Heart left ventricle (tissue), 16 donors: ENCODE data around the gene ERVW-1. TPM values are rescaled to one million over a fixed set of nuclear protein-coding genes. Genes with fewer than 3 reads are reported as not detected.
"Not testable (repeated sequence)": the region's sequence is repeated elsewhere in the genome, so short reads cannot be mapped to it uniquely, and the experiment has no call there.

Experiments used
- ATAC-seq, 4 donors: fragments of 200-7000 bp; cut with Tn5 transposase; one replicate each; pipeline ENCODE4 v1.9.1; 2020 to 2022; ENCODE audit warnings: moderate library complexity in 4 of 4, mild to moderate bottlenecking in 3 of 4, moderate number of reproducible peaks in 1 of 4
- DNase-seq, 5 donors: peaks; one replicate each; pipeline ENCODE4 v3.0.0-alpha.2; 2020
- H3K27ac ChIP-seq, 12 donors: fragments of 200-600 bp; sonication (generic) in 4 of 12; one replicate each; pipeline versions ENCODE4 v1.5.0 to v1.8.0; 2016 to 2022; ENCODE audit warnings: mild to moderate bottlenecking in 2 of 12
- H3K27me3 ChIP-seq, 9 donors: fragments of 200-600 bp; sonication (generic) in 2 of 9; one replicate each; pipeline versions ENCODE4 v1.5.1 to v1.8.0; 2016 to 2022; ENCODE audit warnings: mild to moderate bottlenecking in 3 of 9
- H3K36me3 ChIP-seq, 9 donors: fragments of 200-600 bp; sonication (generic) in 2 of 9; one replicate each; pipeline versions ENCODE4 v1.5.0 to v1.8.0; 2018 to 2022; ENCODE audit warnings: mild to moderate bottlenecking in 2 of 9
- H3K4me1 ChIP-seq, 12 donors: fragments of 200-600 bp; sonication (generic) in 4 of 12; one replicate each; pipeline versions ENCODE4 v1.5.0 to v1.8.0; 2016 to 2022; ENCODE audit warnings: mild to moderate bottlenecking in 3 of 12
- H3K4me3 ChIP-seq, 12 donors: fragments of 200-600 bp; sonication (generic) in 4 of 12; one replicate each; pipeline versions ENCODE4 v1.5.0 to v1.8.0; 2017 to 2022; ENCODE audit warnings: mild to moderate bottlenecking in 9 of 12, moderate library complexity in 4 of 12
- H3K9me3 ChIP-seq, 12 donors: fragments of 200-600 bp; sonication (generic) in 4 of 12; one replicate each; pipeline versions ENCODE4 v1.5.0 to v1.8.0; 2016 to 2022; ENCODE audit warnings: mild to moderate bottlenecking in 1 of 12
- POLR2A ChIP-seq, 2 donors: fragments of 450-650 bp; IDR thresholded peaks; one replicate each; pipeline ENCODE4 v1.6.1; 2017; ENCODE audit warnings: antibody characterized with exemption in 2 of 2, mild to moderate bottlenecking in 2 of 2, moderate library complexity in 2 of 2
- WGBS, 4 donors: extraction: QIAGEN DNeasy Blood & Tissue Kit in 2 of 4; methylation state at CpG; one replicate each; pipeline versions ENCODE4 v1.1.5 to v1.1.7; 2013 to 2018; 5-methylcytosine and 5-hydroxymethylcytosine counted together
- intact Hi-C, 10 donors: fragments of 100-400 bp; cut with DNase I; formaldehyde crosslinking; loops; one replicate each; pipeline versions ENCODE4 v1.11.1 to v1.14.2; 2022
- long read RNA-seq, 3 donors: library from polyadenylated mRNA; unstranded; transcript quantifications; one replicate each; pipeline ENCODE4 v2.0.0, GENCODE V29; 2020 to 2021
- polyA plus RNA-seq, 2 donors: library from polyadenylated mRNA; stranded (reverse); fragments of 200-250 nt; gene quantifications; one replicate each; pipeline ENCODE4 v1.2.3, GENCODE V29; 2013
- total RNA-seq, 9 donors: library from RNA; depleted of rRNA in 2 of 9; stranded (reverse); fragments of >200 nt in 2 of 9; fragmentation: NEBNext Ultra II Directional in 3 of 9; extraction: Animal tissue kit (Norgen Biotek cat#: 25700) in 3 of 9; gene quantifications; one replicate each; pipeline versions ENCODE4 v1.1.0 to v1.2.4, GENCODE V29; 2016 to 2023
- TF ChIP-seq, protein P1 (sequence below), 12 donors: fragments of 200-600 bp; sonication (generic) in 4 of 12; IDR thresholded peaks; one replicate each; pipeline versions ENCODE4 v1.5.0 to v1.8.0; 2018 to 2022; ENCODE audit warnings: antibody characterized with exemption in 12 of 12, mild to moderate bottlenecking in 5 of 12
- donor health status: ischemic (EF 13 %, LVEDD 7.1; RV severe dilation, severe dysfunction).
- donor health status: healthy with polysubstance abuse.
- donor health status: DM: no; HTN: yes; CAD: no.
- donor health status: DM: no; HTN: no; CAD: no.
- donor health status: ischemic (EF 25% LVEDD 6.9; RV normal size, moderate dysfunction).
- donor health status: ischemic (EF 25% LVEDD 5.7; RV mildly dilated, moderate dysfunction).
- donor health status: healthy.
- donor health status: DM: yes; HTN: yes; CAD: no.
- donor health status: ischemic (EF 35%, LVEDD 5.7; RV mildly dilated, moderate dysfunction).
- donor health status: nonischemic (EF 11% LVEDD 7.7; RV severe dilation, severe dysfunction).
- donor health status: DM: yes; HTN: yes; CAD: no.
- donor health status: PGD.
- donor health status: ischemic (EF 29% LVEDD 5.4; RV normal size, mild dysfunction).
- donor health status: nonischemic (EF 23%, LVEDD 6.1; RV moderate dilation, normal function).

The ERVW-1 gene, protein sequence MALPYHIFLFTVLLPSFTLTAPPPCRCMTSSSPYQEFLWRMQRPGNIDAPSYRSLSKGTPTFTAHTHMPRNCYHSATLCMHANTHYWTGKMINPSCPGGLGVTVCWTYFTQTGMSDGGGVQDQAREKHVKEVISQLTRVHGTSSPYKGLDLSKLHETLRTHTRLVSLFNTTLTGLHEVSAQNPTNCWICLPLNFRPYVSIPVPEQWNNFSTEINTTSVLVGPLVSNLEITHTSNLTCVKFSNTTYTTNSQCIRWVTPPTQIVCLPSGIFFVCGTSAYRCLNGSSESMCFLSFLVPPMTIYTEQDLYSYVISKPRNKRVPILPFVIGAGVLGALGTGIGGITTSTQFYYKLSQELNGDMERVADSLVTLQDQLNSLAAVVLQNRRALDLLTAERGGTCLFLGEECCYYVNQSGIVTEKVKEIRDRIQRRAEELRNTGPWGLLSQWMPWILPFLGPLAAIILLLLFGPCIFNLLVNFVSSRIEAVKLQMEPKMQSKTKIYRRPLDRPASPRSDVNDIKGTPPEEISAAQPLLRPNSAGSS
- total RNA-seq: under 1 TPM in 2 of 9 donors, not detected in 7; 0.15 to 0.27 TPM
- not detected for polyA plus RNA-seq
- long read RNA-seq, donor 1: 0 reads
- long read RNA-seq, donor 2: 0 reads
- long read RNA-seq, donor 3: 0 reads

DNA sequence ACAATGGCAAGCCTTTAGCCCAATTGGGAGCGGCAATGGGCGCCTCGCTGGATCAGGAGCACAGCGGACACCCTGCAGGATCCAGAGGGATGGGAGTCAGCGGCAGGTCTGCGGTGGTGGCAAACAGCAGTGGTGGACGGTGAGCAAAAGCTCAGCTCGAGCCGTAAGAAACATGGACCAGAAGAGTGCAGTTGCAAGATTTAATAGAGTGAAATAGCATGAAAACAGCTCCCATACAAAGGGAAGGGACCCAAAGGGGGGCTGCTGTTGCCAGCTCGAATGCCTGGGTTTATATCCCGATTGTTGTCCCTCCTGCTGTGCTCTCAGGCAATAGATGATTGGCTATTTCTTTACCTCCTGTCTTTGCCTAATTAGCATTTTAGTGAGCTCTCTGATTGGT, at the start of gene ERVW-1:
Gene ERVW-1, minus strand, starts transcription at position 266 of the 400 bp plus-strand sequence. CDS start 7,565 bp downstream, outside the sequence.
- H3K4me3 ChIP-seq, H3K27me3 ChIP-seq, ATAC-seq, intact Hi-C loops, H3K27ac ChIP-seq, H3K9me3 ChIP-seq, H3K4me1 ChIP-seq, DNase-seq: not testable (repeated sequence)
- WGBS, 4 donors: 93 to 95% (median 94%) methylated on average over 11 of the region's 11 CpGs
- H3K36me3 ChIP-seq: peaks cover 0 to 31% (median 18%) of the 10 kb centered on the region in 9 donors

DNA sequence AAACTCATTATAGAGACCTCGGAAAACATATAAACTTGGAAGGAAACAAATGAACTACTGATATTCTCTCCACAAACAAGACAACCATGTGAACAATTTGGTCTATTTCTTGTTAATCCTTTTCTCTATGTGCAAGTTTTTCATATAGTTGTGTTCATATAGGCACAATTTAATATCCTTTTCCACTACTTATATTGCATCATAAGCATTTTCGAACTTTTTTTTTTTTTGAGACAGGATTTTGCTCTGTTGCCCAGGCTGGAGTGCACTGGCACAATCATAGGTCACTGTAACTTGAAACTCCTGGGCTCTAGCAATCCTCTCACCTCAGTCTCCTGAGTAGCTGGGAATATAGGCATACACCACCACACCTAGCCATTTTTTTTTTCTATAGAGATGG, 45.4 kb upstream of the ERVW-1 start:
- no peak overlapping the region for H3K4me3 ChIP-seq
- no peaks in the 10 kb centered on the region for H3K9me3 ChIP-seq
- DNase-seq (no peak), ATAC-seq (no peak)
- H3K27me3 ChIP-seq: no peaks in the 10 kb centered on the region
- 91 to 96% (median 93%) methylated on average over 2 of the region's 2 CpGs for WGBS, 4 donors
- no peak overlapping the region for H3K27ac ChIP-seq
- peaks cover 0 to 26% (median 12%) of the 10 kb centered on the region in 12 donors for H3K4me1 ChIP-seq
- peaks cover 0 to 39% (median 18%) of the 10 kb centered on the region in 9 donors for H3K36me3 ChIP-seq
- intact Hi-C loops: loop anchor here in 2 of 10 donors (10.0 kb wide), 1 partner anchor 532 kb away; no protein-coding TSS in a partner anchor
- TF ChIP-seq, protein P1, sequence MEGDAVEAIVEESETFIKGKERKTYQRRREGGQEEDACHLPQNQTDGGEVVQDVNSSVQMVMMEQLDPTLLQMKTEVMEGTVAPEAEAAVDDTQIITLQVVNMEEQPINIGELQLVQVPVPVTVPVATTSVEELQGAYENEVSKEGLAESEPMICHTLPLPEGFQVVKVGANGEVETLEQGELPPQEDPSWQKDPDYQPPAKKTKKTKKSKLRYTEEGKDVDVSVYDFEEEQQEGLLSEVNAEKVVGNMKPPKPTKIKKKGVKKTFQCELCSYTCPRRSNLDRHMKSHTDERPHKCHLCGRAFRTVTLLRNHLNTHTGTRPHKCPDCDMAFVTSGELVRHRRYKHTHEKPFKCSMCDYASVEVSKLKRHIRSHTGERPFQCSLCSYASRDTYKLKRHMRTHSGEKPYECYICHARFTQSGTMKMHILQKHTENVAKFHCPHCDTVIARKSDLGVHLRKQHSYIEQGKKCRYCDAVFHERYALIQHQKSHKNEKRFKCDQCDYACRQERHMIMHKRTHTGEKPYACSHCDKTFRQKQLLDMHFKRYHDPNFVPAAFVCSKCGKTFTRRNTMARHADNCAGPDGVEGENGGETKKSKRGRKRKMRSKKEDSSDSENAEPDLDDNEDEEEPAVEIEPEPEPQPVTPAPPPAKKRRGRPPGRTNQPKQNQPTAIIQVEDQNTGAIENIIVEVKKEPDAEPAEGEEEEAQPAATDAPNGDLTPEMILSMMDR (IDR thresholded peaks at IDR 0.05): no peak
- no peak for TF ChIP-seq POLR2A (IDR thresholded peaks at IDR 0.05)

DNA sequence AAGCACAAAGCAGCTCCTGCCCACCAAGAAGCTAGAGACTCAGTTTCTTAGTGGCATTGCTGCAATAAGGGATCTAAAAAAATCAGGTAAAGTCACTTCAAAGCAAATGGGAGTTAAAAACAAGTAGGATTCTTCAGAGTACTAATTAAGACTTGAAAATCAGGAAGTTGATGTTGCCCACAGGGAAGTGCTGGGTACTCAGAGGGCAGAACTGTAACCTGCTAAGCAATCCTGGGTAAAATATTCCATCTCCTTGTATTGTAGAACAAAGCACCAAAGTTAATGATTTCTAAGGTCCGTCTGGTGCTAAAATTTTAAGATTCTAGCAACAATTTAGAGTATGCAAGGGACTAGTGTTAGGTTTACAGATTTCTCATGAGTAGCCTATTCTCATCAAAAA, 42.3 kb upstream of the ERVW-1 start:
- H3K36me3 ChIP-seq: peaks cover 0 to 69% (median 31%) of the 10 kb centered on the region in 9 donors
- no peak overlapping the region for H3K4me3 ChIP-seq
- H3K9me3 ChIP-seq: no peaks in the 10 kb centered on the region
- 91 to 95% (median 92%) methylated on average over 1 of the region's 1 CpG for WGBS, 4 donors
- H3K27ac ChIP-seq: no peak overlapping the region
- no peak for ATAC-seq
- peaks cover 0 to under 1% (median 0%) of the 10 kb centered on the region in 12 donors for H3K4me1 ChIP-seq
- no peak for DNase-seq
- no peaks in the 10 kb centered on the region for H3K27me3 ChIP-seq
- intact Hi-C loops: loop anchor here in 2 of 10 donors (10.0 kb wide), 1 partner anchor 535 kb away; no protein-coding TSS in a partner anchor
- TF ChIP-seq POLR2A (IDR thresholded peaks at IDR 0.05): no peak
- TF ChIP-seq, protein P1 (IDR thresholded peaks at IDR 0.05): no peak

DNA sequence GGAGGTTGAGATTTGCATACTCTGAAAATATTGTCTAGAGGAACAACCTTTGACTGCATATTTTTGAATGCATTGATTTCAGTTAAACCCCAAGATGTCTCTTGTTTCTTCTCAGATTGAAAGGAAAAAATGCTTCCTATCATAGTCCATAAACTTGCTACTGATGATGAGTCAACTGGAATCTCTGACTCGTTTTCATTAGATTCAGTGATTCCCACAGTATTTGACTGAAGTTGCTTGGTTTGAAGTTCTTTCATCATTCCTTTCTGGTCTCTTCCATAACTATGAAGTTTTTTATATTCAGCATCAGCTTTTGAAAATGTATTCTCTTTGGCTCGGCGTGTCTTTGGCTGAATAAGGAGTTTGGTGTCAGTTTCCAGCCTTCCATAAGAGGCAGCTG, 39.9 kb upstream of the ERVW-1 start:
- H3K27ac ChIP-seq: no peak overlapping the region
- H3K4me1 ChIP-seq: no peaks in the 10 kb centered on the region
- no peak for DNase-seq
- no peak for ATAC-seq
- no peak for TF ChIP-seq POLR2A (IDR thresholded peaks at IDR 0.05)
- TF ChIP-seq, protein P1 (IDR thresholded peaks at IDR 0.05): no peak
- intact Hi-C loops: no loop called here
- H3K27me3 ChIP-seq: no peaks in the 10 kb centered on the region
- WGBS, 4 donors: 84 to 94% (median 90%) methylated on average over 3 of the region's 3 CpGs
- no peaks in the 10 kb centered on the region for H3K9me3 ChIP-seq
- peaks cover 0 to 88% (median 36%) of the 10 kb centered on the region in 9 donors for H3K36me3 ChIP-seq
- H3K4me3 ChIP-seq: no peak overlapping the region
